GM23338 (cell line): ENCODE data around the gene SPIC. TPM values are rescaled to one million over a fixed set of nuclear protein-coding genes. Genes with fewer than 3 reads are reported as not detected.

Experiments used
- ATAC-seq: fragments of 200-7000 bp; cut with Tn5 transposase; 3 replicates; pipeline ENCODE4 v1.9.1; 2020
- DNase-seq: peaks from one replicate; pipeline ENCODE4 v3.0.0-alpha.2; 2015; ENCODE audit warnings: low spot score
- H2AFZ ChIP-seq: fragments of 200-600 bp; sonication (generic); 2 replicates; pipeline ENCODE4 v1.8.0; 2016; ENCODE audit warnings: antibody characterized with exemption, mild to moderate bottlenecking, moderate library complexity
- H3F3A ChIP-seq: fragments of 200-600 bp; sonication (generic); replicated peaks from 2 replicates; pipeline ENCODE4 v1.8.0; 2017; ENCODE audit warnings: antibody characterized with exemption, mixed run types, low read depth
- H3K27ac ChIP-seq: fragments of 200-600 bp; sonication (generic); 2 replicates; pipeline ENCODE4 v1.6.1; 2016; ENCODE audit warnings: low read depth
- H3K27me3 ChIP-seq: fragments of 200-600 bp; sonication (generic); 2 replicates; pipeline ENCODE4 v1.8.0; 2016; ENCODE audit warnings: mild to moderate bottlenecking, mixed run types, moderate library complexity; ENCODE audit not compliant: insufficient read depth
- H3K36me3 ChIP-seq: fragments of 200-600 bp; sonication (generic); 2 replicates; pipeline ENCODE4 v1.8.0; 2016; ENCODE audit warnings: mild to moderate bottlenecking; ENCODE audit not compliant: insufficient read depth
- H3K4me1 ChIP-seq: fragments of 200-600 bp; sonication (generic); 2 replicates; pipeline ENCODE4 v1.8.0; 2016; ENCODE audit warnings: mild to moderate bottlenecking, moderate library complexity; ENCODE audit not compliant: insufficient read depth
- H3K4me2 ChIP-seq: fragments of 200-600 bp; sonication (generic); 2 replicates; pipeline ENCODE4 v1.7.1; 2017; ENCODE audit warnings: mixed run types
- H3K4me3 ChIP-seq: fragments of 200-600 bp; sonication (generic); 2 replicates; pipeline ENCODE4 v1.6.1; 2016; ENCODE audit warnings: mixed run types
- H3K79me2 ChIP-seq: fragments of 200-600 bp; sonication (generic); replicated peaks from 2 replicates; pipeline ENCODE4 v1.8.0; 2017; ENCODE audit warnings: mild to moderate bottlenecking; ENCODE audit not compliant: insufficient read depth
- H3K9me2 ChIP-seq: fragments of 200-600 bp; sonication (generic); 2 replicates; pipeline ENCODE4 v1.8.0; 2017; ENCODE audit not compliant: insufficient read depth
- H4K20me1 ChIP-seq: fragments of 200-600 bp; sonication (generic); replicated peaks from 2 replicates; pipeline ENCODE4 v1.8.0; 2017; ENCODE audit warnings: mild to moderate bottlenecking; ENCODE audit not compliant: insufficient read depth
- H3K27ac Mint-ChIP-seq: 2 replicates; pipeline ENCODE4 v1.8.0; 2020; ENCODE audit warnings: inconsistent platforms, mild to moderate bottlenecking, moderate library complexity, mixed read lengths
- H3K27me3 Mint-ChIP-seq: 3 replicates; pipeline ENCODE4 v1.8.0; 2022; ENCODE audit warnings: low read depth, mild to moderate bottlenecking, moderate library complexity, mixed read lengths, inconsistent platforms; ENCODE audit not compliant: insufficient read depth, poor library complexity
- H3K36me3 Mint-ChIP-seq: 3 replicates; pipeline ENCODE4 v1.8.0; 2021; ENCODE audit warnings: low read depth, mild to moderate bottlenecking, inconsistent platforms, moderate library complexity, mixed read lengths
- H3K4me1 Mint-ChIP-seq: 3 replicates; pipeline ENCODE4 v1.8.0; 2020; ENCODE audit warnings: mild to moderate bottlenecking, inconsistent platforms, mixed read lengths
- H3K4me3 Mint-ChIP-seq: 3 replicates; pipeline ENCODE4 v1.8.0; 2021; ENCODE audit warnings: moderate library complexity, mild to moderate bottlenecking, inconsistent platforms, mixed read lengths
- H3K9me3 Mint-ChIP-seq: 3 replicates; pipeline ENCODE4 v1.8.0; 2020; ENCODE audit warnings: moderate library complexity, mild to moderate bottlenecking, inconsistent platforms, mixed read lengths
- CREB1 ChIP-seq: fragments of 250-450 bp; sonication (Bioruptor Pico); IDR thresholded peaks from 2 replicates; pipeline ENCODE4 v1.5.0; 2020; ENCODE audit warnings: low read depth, mild to moderate bottlenecking, moderate library complexity
- EZH2phosphoT487 ChIP-seq: fragments of 200-600 bp; sonication (generic); IDR thresholded peaks from one replicate; pipeline ENCODE4 v1.8.1; 2018; ENCODE audit warnings: antibody characterized with exemption; ENCODE audit not compliant: unreplicated experiment
- NANOG ChIP-seq: IDR thresholded peaks from 2 replicates; pipeline ENCODE4 v1.6.1; 2016; ENCODE audit warnings: antibody characterized with exemption, borderline replicate concordance
- STAT1 ChIP-seq: IDR thresholded peaks from one replicate; pipeline ENCODE4 v1.6.1; 2016; ENCODE audit warnings: antibody characterized with exemption; ENCODE audit not compliant: unreplicated experiment
- ZNF114 ChIP-seq: fragments of 250-450 bp; sonication (Bioruptor Pico); IDR thresholded peaks from 2 replicates; pipeline ENCODE4 v1.5.0; 2020; ENCODE audit warnings: mild to moderate bottlenecking, moderate library complexity
- ZNF331 ChIP-seq: fragments of 250-450 bp; sonication (Bioruptor Pico); IDR thresholded peaks from 2 replicates; pipeline ENCODE4 v1.5.0; 2020; ENCODE audit warnings: low read depth, mild to moderate bottlenecking, moderate library complexity
- long read RNA-seq: library from polyadenylated mRNA; unstranded; transcript quantifications from one replicate; pipeline ENCODE4 v2.0.0, GENCODE V29; 2020; ENCODE audit not compliant: unreplicated experiment
- polyA plus RNA-seq: library from polyadenylated mRNA; unstranded; fragments of >200 nt; fragmentation: Nextera tagmentation; extraction: Ambion mirVana; gene quantifications from 2 replicates; pipeline ENCODE4 v1.2.1, GENCODE V29; 2016
- total RNA-seq: library from RNA; depleted of rRNA; stranded (reverse); fragments of >200 nt; shearing (Covaris generic); gene quantifications from 2 replicates; pipeline ENCODE4 v1.2.3, GENCODE V29; 2014; rRNA removed
- TF ChIP-seq, protein P1 (sequence below): IDR thresholded peaks from one replicate; pipeline ENCODE4 v1.6.1; 2018; ENCODE audit warnings: antibody characterized with exemption; ENCODE audit not compliant: unreplicated experiment
- TF ChIP-seq, protein P2 (sequence below): IDR thresholded peaks from 2 replicates; pipeline ENCODE4 v1.6.1; 2016; ENCODE audit warnings: antibody characterized with exemption

Gene SPIC
- not detected in 2 replicates for total RNA-seq
- polyA plus RNA-seq: not detected in 2 replicates
- long read RNA-seq: 0 reads

DNA sequence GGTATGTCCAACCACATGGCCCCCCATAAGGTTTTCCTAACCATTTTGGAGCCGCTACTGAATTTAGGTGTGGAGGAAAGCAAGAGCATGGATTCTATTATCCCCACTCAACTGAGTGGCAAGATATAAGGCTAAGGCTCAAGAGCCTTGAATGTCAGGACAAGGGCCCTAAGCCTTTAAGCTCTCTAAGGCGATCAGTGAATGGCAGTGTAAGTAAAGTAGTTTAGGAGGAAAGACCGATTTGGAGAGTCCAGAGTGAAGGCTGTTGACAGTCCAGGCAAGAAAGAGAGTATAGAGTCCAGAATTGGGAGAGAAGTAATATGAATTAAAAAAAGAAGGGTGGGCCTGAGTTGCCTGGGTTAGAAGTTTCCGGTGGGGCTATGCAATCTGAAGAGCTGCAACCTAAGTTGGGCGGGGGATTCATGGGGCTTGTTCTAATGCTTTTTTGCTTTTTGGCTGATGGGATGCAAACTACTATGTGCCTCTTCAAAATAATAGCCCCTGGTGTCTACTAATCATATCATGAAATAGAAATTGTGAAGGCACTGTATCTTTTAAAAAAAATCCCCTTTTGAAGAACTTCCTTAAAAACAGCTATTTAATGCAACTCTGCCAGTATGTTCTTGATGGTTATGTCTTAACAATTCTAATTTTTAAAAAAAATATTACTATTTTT lies at the start of gene SPIC:
Gene SPIC, plus strand, starts transcription at position 626 of the 676 bp plus-strand sequence. CDS start 1,569 bp downstream, outside the sequence.
- TF ChIP-seq, protein P1, sequence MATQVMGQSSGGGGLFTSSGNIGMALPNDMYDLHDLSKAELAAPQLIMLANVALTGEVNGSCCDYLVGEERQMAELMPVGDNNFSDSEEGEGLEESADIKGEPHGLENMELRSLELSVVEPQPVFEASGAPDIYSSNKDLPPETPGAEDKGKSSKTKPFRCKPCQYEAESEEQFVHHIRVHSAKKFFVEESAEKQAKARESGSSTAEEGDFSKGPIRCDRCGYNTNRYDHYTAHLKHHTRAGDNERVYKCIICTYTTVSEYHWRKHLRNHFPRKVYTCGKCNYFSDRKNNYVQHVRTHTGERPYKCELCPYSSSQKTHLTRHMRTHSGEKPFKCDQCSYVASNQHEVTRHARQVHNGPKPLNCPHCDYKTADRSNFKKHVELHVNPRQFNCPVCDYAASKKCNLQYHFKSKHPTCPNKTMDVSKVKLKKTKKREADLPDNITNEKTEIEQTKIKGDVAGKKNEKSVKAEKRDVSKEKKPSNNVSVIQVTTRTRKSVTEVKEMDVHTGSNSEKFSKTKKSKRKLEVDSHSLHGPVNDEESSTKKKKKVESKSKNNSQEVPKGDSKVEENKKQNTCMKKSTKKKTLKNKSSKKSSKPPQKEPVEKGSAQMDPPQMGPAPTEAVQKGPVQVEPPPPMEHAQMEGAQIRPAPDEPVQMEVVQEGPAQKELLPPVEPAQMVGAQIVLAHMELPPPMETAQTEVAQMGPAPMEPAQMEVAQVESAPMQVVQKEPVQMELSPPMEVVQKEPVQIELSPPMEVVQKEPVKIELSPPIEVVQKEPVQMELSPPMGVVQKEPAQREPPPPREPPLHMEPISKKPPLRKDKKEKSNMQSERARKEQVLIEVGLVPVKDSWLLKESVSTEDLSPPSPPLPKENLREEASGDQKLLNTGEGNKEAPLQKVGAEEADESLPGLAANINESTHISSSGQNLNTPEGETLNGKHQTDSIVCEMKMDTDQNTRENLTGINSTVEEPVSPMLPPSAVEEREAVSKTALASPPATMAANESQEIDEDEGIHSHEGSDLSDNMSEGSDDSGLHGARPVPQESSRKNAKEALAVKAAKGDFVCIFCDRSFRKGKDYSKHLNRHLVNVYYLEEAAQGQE: no peak
- TF ChIP-seq EZH2phosphoT487 (no peak), ZNF331 (CRISPR knock-in tag) (no peak), CREB1 (CRISPR knock-in tag) (no peak), ZNF114 (no peak), STAT1 (no peak), NANOG (no peak)
- TF ChIP-seq, protein P2, sequence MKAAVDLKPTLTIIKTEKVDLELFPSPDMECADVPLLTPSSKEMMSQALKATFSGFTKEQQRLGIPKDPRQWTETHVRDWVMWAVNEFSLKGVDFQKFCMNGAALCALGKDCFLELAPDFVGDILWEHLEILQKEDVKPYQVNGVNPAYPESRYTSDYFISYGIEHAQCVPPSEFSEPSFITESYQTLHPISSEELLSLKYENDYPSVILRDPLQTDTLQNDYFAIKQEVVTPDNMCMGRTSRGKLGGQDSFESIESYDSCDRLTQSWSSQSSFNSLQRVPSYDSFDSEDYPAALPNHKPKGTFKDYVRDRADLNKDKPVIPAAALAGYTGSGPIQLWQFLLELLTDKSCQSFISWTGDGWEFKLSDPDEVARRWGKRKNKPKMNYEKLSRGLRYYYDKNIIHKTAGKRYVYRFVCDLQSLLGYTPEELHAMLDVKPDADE: no peak
- no peak for DNase-seq
- Mint-ChIP-seq H3K36me3 (no peaks in the 10 kb centered on the region), H3K4me3 (no peak within 1 kb of the TSS), H3K9me3 (no peaks in the 10 kb centered on the region; the same call in 2 of the 3 replicates), H3K27me3 (peaks cover 6% of the 10 kb centered on the region), H3K27ac (no peak within 1 kb of the TSS), H3K4me1 (peaks cover 20% of the 10 kb centered on the region)
- Histone ChIP-seq H3K4me2 (no peak within 1 kb of the TSS), H2AFZ (no peak within 1 kb of the TSS), H3K36me3 (no peaks in the 10 kb centered on the region), H3K4me1 (peaks cover 29% of the 10 kb centered on the region), H3K27me3 (no peaks in the 10 kb centered on the region), H3K4me3 (no peak within 1 kb of the TSS), H3K9me2 (no peaks in the 10 kb centered on the region), H3F3A (no peaks in the 10 kb centered on the region), H3K79me2 (no peaks in the 10 kb centered on the region), H3K27ac (no peak within 1 kb of the TSS), H4K20me1 (no peaks in the 10 kb centered on the region)
- no peak for ATAC-seq

DNA sequence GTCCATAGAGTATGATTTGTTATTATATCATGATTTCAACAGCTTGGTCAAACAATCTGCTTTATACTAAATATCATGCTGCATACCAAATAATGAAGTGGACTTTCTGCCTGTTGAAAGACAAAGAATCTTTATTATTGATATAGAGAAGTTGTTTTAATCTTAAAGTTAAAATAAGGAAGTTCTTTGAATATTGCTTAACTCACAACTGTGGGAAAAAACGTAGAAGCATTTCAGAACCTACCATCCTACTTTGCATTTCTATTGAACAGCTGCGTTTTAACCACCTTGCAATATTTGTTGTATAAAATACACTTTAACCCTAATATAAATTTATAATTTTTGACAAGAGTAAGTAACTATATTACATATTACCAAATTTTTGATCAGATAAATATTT lies 44.7 kb upstream of the SPIC start:
- Mint-ChIP-seq H3K9me3 (no peaks in the 10 kb centered on the region), H3K27ac (no peak overlapping the region), H3K4me1 (no peaks in the 10 kb centered on the region), H3K4me3 (no peak overlapping the region), H3K36me3 (no peaks in the 10 kb centered on the region), H3K27me3 (no peaks in the 10 kb centered on the region)
- TF ChIP-seq CREB1 (CRISPR knock-in tag) (no peak), ZNF331 (CRISPR knock-in tag) (no peak), NANOG (no peak)
- Histone ChIP-seq H3K27me3 (no peaks in the 10 kb centered on the region), H3F3A (no peaks in the 10 kb centered on the region), H3K36me3 (no peaks in the 10 kb centered on the region), H2AFZ (no peak overlapping the region), H3K4me3 (no peak overlapping the region), H3K9me2 (no peaks in the 10 kb centered on the region), H3K4me2 (no peak overlapping the region), H4K20me1 (no peaks in the 10 kb centered on the region; the same call in 1 of the 2 replicates), H3K27ac (no peak overlapping the region), H3K4me1 (no peaks in the 10 kb centered on the region), H3K79me2 (no peaks in the 10 kb centered on the region)
- DNase-seq (no peak), ATAC-seq (no peak)
